Spleen (tissue), 11 donors: Measurements from ENCODE around the gene EIF5A. TPM values are rescaled to one million over a fixed set of nuclear protein-coding genes. Genes with fewer than 3 reads are reported as not detected.

Experiments
- DNase-seq: peaks from one replicate; pipeline ENCODE4 v3.0.0-alpha.2; 2020
- H3K27ac ChIP-seq, 8 donors: fragments of 200-600 bp; sonication (generic) in 7 of 8; 1 replicate in 4 of 8; 2 replicates in 4 of 8; pipeline versions ENCODE4 v1.5.0 to v1.8.0; 2016 to 2021; ENCODE audit warnings: inconsistent platforms in 4 of 8, mild to moderate bottlenecking in 4 of 8, moderate library complexity in 1 of 8
- H3K27me3 ChIP-seq, 7 donors: fragments of 200-600 bp; sonication (generic) in 6 of 7; replicated peaks in 1 of 7; 1 replicate in 4 of 7; 2 replicates in 3 of 7; pipeline versions ENCODE4 v1.5.0 to v1.8.0; 2016 to 2021; ENCODE audit warnings: inconsistent platforms in 3 of 7, mild to moderate bottlenecking in 1 of 7
- H3K36me3 ChIP-seq, 6 donors: fragments of 200-600 bp; sonication (generic) in 5 of 6; 1 replicate in 4 of 6; 2 replicates in 2 of 6; pipeline versions ENCODE4 v1.5.0 to v1.8.0; 2016 to 2021; ENCODE audit warnings: inconsistent platforms in 2 of 6
- H3K4me1 ChIP-seq, 6 donors: fragments of 200-600 bp; sonication (generic) in 5 of 6; 1 replicate in 3 of 6; 2 replicates in 3 of 6; pipeline versions ENCODE4 v1.5.0 to v1.8.0; 2016 to 2021; ENCODE audit warnings: inconsistent platforms in 3 of 6
- H3K4me3 ChIP-seq, 8 donors: fragments of 200-600 bp; sonication (generic) in 7 of 8; 1 replicate in 4 of 8; 2 replicates in 4 of 8; pipeline versions ENCODE4 v1.5.0 to v1.8.0; 2016 to 2021; ENCODE audit warnings: inconsistent platforms in 4 of 8, mild to moderate bottlenecking in 4 of 8, moderate library complexity in 2 of 8
- H3K9me3 ChIP-seq, 8 donors: fragments of 200-600 bp; sonication (generic) in 7 of 8; 1 replicate in 4 of 8; 2 replicates in 4 of 8; pipeline versions ENCODE4 v1.5.0 to v1.8.0; 2016 to 2021; ENCODE audit warnings: inconsistent platforms in 4 of 8
- POLR2A ChIP-seq, 3 donors: fragments of 450-650 bp; IDR thresholded peaks; one replicate each; pipeline ENCODE4 v1.5.1; 2017; ENCODE audit warnings: antibody characterized with exemption in 3 of 3, mild to moderate bottlenecking in 1 of 3
- POLR2AphosphoS5 ChIP-seq, 3 donors: sonication (generic); formaldehyde crosslinking; IDR thresholded peaks; one replicate each; pipeline ENCODE4 v1.5.1; 2017; ENCODE audit warnings: antibody characterized with exemption in 3 of 3
- WGBS, 5 donors: extraction: QIAGEN DNeasy Blood & Tissue Kit in 3 of 5; methylation state at CpG; one replicate each; pipeline versions ENCODE4 v1.1.5 to v1.1.7; 2013 to 2018; 5-methylcytosine and 5-hydroxymethylcytosine counted together
- intact Hi-C: fragments of 100-400 bp; cut with DNase I; formaldehyde crosslinking; loops from one replicate; pipeline ENCODE4 v1.15.0; 2023; ENCODE audit warnings: low total_unique reads
- polyA plus RNA-seq, 3 donors: library from polyadenylated mRNA; stranded (reverse); fragments of 200-250 nt; gene quantifications; one replicate each; pipeline ENCODE4 v1.2.1, GENCODE V29; 2013
- total RNA-seq, 7 donors: library from RNA; depleted of rRNA in 3 of 7; stranded (reverse); fragments of >200 nt in 3 of 7; fragmentation: NEBNext Ultra II Directional in 4 of 7; extraction: Animal tissue kit (Norgen Biotek cat#: 25700) in 4 of 7; gene quantifications; one replicate each; pipeline versions ENCODE4 v1.1.0 to v1.2.1, GENCODE V29; 2016 to 2021
- TF ChIP-seq, protein P1 (sequence below), 11 experiments: fragments of 200-600 bp in 7 of 11; fragments of 450-650 bp in 4 of 11; sonication (generic) in 4 of 11; IDR thresholded peaks in 8 of 11; conservative IDR thresholded peaks in 3 of 11; 1 replicate in 7 of 11; 2 replicates in 4 of 11; pipeline versions ENCODE4 v1.4.0 to v1.8.0; 2016 to 2021; ENCODE audit warnings: antibody characterized with exemption in 11 of 11, inconsistent platforms in 4 of 11, mild to moderate bottlenecking in 1 of 11
- donor health status: healthy with polysubstance abuse.
- donor health status: DM: no; HTN: no; CAD: no; lungs with moderate emphysema.
- donor health status: DM: no; HTN: no; CAD: no.
- donor health status: Bipolar disorder and iron deficiency.
- donor health status: healthy.
- donor health status: DM: no; HTN: no; CAD: no.
- donor health status: DM: yes; HTN: yes; CAD: no.

The EIF5A gene
- total and polyA plus RNA-seq, 10 donors, result 117 to 426 (median 268) TPM

DNA sequence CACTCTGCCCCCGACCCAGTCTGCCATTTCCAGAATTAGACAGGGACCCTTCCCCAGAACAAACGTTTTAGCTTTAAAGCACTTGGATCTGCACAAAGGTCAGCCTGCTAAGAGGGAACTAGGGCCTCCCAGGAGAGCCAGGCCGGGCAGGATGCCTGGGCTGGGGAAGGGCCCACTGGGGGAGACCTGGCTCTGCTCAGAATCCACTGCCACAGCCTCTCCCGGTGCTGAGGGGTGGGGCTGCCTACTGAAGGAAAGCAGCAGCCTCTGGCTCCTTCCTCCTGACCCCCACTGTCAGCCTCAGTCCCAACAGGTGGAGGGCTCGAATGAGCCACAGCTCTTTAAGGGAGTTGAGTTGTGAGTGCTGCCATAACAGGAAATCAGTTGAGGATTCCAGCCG, 14.7 kb upstream of the EIF5A start:
- Histone ChIP-seq H3K4me1 (peaks cover 17 to 40% (median 33%) of the 10 kb centered on the region in 6 donors), H3K4me3 (no peak overlapping the region), H3K27me3 (peaks cover 0 to 93% (median 38%) of the 10 kb centered on the region in 7 donors), H3K27ac (no peak overlapping the region), H3K36me3 (no peaks in the 10 kb centered on the region), H3K9me3 (no peaks in the 10 kb centered on the region)
- no peak for TF ChIP-seq POLR2AphosphoS5 (IDR thresholded peaks at IDR 0.05)
- TF ChIP-seq, protein P1, sequence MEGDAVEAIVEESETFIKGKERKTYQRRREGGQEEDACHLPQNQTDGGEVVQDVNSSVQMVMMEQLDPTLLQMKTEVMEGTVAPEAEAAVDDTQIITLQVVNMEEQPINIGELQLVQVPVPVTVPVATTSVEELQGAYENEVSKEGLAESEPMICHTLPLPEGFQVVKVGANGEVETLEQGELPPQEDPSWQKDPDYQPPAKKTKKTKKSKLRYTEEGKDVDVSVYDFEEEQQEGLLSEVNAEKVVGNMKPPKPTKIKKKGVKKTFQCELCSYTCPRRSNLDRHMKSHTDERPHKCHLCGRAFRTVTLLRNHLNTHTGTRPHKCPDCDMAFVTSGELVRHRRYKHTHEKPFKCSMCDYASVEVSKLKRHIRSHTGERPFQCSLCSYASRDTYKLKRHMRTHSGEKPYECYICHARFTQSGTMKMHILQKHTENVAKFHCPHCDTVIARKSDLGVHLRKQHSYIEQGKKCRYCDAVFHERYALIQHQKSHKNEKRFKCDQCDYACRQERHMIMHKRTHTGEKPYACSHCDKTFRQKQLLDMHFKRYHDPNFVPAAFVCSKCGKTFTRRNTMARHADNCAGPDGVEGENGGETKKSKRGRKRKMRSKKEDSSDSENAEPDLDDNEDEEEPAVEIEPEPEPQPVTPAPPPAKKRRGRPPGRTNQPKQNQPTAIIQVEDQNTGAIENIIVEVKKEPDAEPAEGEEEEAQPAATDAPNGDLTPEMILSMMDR (IDR thresholded peaks at IDR 0.05 in 8 of 11, conservative IDR thresholded peaks at IDR 0.05 in 3 of 11), result no peak
- TF ChIP-seq POLR2A (IDR thresholded peaks at IDR 0.05), result no peak
- intact Hi-C loops, result loop anchor here (10.0 kb wide), 1 partner anchor 52 kb away; no protein-coding TSS in a partner anchor
- DNase-seq, result no peak
- 35 to 42% (median 40%) methylated on average over 5 to 6 of the region's 6 CpGs for WGBS, 5 donors

DNA sequence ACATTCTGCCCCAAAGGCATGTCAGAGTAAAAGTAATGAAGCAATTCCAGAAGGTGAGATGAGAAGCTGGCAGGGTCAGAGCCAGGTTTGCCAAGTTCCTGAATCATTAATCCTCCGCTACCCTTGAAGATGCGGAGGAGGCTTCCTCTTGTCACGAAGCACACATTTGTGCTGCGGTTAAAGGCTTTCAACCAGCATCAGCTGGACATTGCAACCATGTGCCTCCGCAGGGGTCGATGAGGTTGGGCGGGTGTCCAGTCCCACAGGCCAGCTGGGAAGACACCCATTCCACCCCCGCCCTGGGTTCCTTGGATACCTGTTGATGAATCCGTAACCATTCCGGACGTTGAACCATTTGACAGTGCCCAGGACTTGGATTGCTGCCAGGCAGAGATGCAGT, 14.3 kb upstream of the EIF5A start:
- no peaks in the 10 kb centered on the region for H3K36me3 ChIP-seq
- peaks cover 0 to 89% (median 38%) of the 10 kb centered on the region in 7 donors for H3K27me3 ChIP-seq
- no peak overlapping the region for H3K4me3 ChIP-seq
- peaks cover 17 to 40% (median 33%) of the 10 kb centered on the region in 6 donors for H3K4me1 ChIP-seq
- H3K9me3 ChIP-seq, result no peaks in the 10 kb centered on the region
- H3K27ac ChIP-seq, result no peak overlapping the region
- TF ChIP-seq POLR2AphosphoS5 (IDR thresholded peaks at IDR 0.05) (no peak), POLR2A (IDR thresholded peaks at IDR 0.05) (no peak)
- TF ChIP-seq, protein P1 (IDR thresholded peaks at IDR 0.05 in 8 of 11, conservative IDR thresholded peaks at IDR 0.05 in 3 of 11), result no peak
- WGBS, 5 donors, result 68 to 86% (median 85%) methylated on average over 9 to 11 of the region's 11 CpGs
- intact Hi-C loops, result loop anchor here (10.0 kb wide), 1 partner anchor 52 kb away; no protein-coding TSS in a partner anchor
- no peak for DNase-seq

DNA sequence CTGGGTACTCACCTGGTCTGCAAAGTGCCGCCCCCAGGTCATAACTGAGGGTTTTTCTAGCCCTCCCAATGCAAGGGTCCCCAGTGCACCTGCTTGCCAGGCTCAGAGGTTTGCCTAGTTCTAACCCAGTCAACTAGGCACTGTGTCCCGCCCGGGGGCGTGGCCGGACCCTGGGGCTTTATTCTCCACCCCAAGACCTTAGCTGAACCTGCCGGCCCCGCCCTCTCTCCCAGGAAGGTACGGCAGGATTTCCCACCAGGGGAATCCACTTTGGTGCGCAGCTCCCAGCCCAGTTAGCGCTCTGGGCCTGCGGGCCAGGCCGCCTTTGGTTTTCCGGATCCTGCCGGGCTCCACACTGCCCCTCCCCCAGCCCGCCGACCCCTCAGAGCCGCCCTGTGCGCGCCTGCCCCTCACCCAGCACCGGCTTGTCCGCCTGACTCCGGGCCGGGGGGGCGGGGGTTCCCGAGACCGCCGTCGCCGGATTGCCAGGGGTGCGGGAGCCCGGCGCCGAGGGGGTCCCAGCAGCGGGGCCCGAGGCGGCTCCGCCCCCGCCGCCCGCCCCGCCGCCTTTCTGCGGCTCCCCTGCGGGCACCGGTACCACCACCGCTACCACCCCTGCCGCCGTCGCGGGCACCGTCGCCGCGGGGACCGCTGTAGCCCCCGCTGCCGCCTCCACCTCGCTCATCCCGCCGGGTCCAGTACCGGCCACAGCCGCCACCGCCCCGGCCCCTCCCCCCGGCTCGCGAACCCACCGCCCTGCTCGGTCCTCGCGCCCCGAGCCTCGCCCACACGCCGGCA, 13.4 kb upstream of the EIF5A start:
- no peaks in the 10 kb centered on the region for H3K36me3 ChIP-seq
- peaks cover 0 to 84% (median 38%) of the 10 kb centered on the region in 7 donors for H3K27me3 ChIP-seq
- H3K27ac ChIP-seq, result no peak overlapping the region
- no peak for TF ChIP-seq POLR2A (IDR thresholded peaks at IDR 0.05)
- TF ChIP-seq POLR2AphosphoS5 (IDR thresholded peaks at IDR 0.05), result no peak
- TF ChIP-seq, protein P1 (IDR thresholded peaks at IDR 0.05 in 8 of 11, conservative IDR thresholded peaks at IDR 0.05 in 3 of 11), result no peak
- intact Hi-C loops, result loop anchor here (10.0 kb wide), 1 partner anchor 51 kb away; no protein-coding TSS in a partner anchor
- DNase-seq, result no peak
- peaks cover 17 to 40% (median 33%) of the 10 kb centered on the region in 6 donors for H3K4me1 ChIP-seq
- peak overlapping the region in 7 of 8 donors; percentile 20 to 68 (median 38) for H3K4me3 ChIP-seq
- WGBS, 5 donors, result 4 to 10% (median 5%) methylated on average over 25 to 75 of the region's 75 CpGs
- no peaks in the 10 kb centered on the region for H3K9me3 ChIP-seq

DNA sequence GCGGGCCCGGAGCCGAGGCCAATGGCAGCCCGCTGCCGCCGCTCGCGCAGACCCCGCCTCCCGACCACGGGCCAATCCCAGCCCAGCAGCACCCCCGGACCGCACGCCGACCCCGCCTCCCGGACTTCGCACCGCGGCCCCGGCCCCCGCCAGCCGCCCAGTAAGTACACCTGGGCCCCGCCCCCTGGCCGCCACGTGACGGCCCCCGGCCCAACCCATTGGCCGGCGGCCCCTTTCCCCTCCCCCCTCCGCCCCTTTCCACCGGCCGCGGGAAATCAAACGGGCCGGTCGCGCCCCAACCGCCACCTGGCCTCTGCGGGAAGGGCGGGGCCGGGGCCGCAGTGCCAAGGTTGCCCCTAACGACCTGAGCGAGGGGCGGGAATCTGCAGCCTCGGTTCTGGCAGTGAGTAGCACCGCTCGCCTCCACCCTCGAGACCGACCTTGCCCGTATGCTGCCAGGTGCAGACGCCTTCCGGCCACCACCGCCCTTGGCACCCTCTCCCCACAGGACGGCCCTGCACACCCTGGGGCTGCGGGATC, 12.7 kb upstream of the EIF5A start, which contains the start of gene YBX2:
Gene YBX2 (minus strand): TSS at position 26 of the 540 bp plus-strand sequence. CDS start 139 bp downstream, outside the sequence.
- Histone ChIP-seq H3K4me1 (peaks cover 17 to 40% (median 33%) of the 10 kb centered on the region in 6 donors), H3K27me3 (peaks cover 0 to 77% (median 38%) of the 10 kb centered on the region in 7 donors), H3K4me3 (peak within 1 kb of the TSS; percentile 14 to 68 (median 37)), H3K27ac (no peak within 1 kb of the TSS), H3K36me3 (no peaks in the 10 kb centered on the region), H3K9me3 (no peaks in the 10 kb centered on the region)
- peak; percentile 89 for DNase-seq
- 1 to 6% (median 1%) methylated on average over 23 to 57 of the region's 57 CpGs for WGBS, 5 donors
- intact Hi-C loops, result loop anchor here (10.0 kb wide), 1 partner anchor 50 kb away; no protein-coding TSS in a partner anchor
- TF ChIP-seq POLR2AphosphoS5 (IDR thresholded peaks at IDR 0.05) (peak in 2 of 3 donors; percentile 20 to 45), POLR2A (IDR thresholded peaks at IDR 0.05) (no peak)
- TF ChIP-seq, protein P1 (IDR thresholded peaks at IDR 0.05 in 8 of 11, conservative IDR thresholded peaks at IDR 0.05 in 3 of 11), result peak in 1 of 11 experiments; percentile 24
